ENCODE results near the gene BTBD17.

The BTBD17 gene

DNA sequence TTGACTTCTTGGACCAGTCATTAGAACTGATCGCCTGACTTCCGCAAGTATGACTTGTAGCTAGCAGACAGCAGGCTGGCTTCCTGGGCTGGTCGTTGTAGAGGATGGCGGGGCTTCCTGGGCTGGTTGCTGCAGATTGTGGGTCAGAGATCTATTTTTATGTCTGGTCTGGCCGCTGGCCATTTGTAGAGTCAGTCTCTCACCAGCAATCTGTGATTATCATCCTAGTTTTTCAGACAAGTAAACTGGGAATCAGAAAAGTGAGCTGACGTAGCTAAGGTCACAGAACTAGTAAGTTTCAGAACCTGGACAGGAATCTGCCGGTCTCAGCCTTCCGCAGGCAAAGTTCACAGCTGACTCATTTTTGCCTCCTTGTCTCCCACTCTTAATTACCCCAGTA is 24.7 kb upstream of the BTBD17 start:
- no peak for DNase-seq

DNA sequence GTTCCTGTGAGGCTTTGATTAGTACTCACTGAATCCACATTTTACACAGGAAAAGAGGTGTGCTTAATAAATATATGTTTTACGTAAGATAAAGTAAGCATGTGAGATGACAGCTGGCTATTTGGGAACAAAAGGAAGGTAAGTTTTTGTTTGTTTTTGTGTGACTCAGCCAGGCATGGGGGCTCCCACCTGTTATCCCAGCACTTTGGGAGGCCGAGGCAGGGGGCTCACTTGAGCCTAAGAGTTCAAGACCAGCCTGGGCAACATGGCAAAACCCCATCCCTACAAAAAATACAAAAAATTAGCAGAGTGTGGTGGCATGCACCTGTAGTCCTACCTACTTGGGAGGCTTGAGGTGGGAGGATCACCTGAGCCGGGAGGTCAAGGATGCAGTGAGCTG is 23.5 kb upstream of the BTBD17 start:
- DNase-seq, result no peak

DNA sequence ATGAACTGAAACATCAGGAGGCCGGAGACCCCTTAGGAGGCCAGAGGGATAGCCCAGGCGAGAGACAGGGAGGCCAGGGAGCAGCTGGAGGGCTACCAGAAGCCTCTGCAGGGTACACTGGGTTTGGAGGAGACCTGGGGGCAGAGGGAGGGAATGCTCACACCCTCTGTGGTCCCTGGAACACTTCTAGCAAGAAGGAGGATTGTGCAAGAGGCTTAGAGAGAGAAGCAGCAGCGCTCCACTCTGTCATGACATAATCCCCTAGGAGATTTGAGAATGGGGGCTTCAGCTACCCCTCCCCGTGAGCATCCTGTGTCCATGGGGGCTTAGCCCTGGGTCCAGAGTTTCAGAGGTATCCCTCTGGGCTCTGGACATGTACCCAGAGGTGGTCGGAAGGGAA is 21.5 kb upstream of the BTBD17 start:
- DNase-seq, result no peak

DNA sequence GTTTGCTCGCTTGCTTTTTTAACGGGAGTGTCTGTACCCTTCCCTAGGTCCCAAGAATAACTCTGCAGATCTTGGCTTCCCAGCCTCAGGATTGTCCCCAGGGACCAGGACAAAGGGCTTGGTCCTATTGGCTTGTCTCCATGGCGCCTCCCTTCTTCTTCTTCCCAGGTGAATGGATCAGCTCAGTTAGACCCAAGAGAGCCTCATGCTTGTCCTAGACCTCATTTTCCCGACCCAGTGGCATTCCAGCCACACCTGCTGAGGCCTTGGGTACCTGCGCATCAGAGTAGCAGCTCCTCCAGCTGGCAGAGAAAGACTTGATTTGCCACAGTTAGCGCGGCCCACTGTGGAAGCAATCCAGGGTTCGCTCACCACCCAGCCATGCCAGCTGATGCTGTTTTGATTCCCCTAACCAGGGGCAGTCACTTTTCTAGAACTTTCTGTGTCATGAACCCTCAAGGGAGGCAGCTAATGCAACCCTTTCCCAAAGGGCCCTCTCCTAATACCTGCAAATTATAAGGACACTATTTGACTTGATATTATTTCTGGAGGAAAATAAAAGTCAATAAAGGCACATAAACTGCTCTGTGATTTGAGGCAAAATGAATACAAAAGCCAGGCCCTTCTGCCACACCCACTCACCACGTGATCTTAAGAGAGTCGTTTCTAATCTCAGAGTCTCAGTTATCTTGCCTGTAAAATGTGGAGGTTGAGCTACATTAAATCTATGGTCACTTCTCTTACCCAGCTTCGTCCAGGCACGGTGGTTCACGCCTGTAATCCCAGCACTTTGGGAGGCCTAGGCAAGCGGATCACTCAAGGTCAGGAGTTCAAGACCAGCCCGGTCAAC is 19.5 kb upstream of the BTBD17 start:
- no peak for DNase-seq

DNA sequence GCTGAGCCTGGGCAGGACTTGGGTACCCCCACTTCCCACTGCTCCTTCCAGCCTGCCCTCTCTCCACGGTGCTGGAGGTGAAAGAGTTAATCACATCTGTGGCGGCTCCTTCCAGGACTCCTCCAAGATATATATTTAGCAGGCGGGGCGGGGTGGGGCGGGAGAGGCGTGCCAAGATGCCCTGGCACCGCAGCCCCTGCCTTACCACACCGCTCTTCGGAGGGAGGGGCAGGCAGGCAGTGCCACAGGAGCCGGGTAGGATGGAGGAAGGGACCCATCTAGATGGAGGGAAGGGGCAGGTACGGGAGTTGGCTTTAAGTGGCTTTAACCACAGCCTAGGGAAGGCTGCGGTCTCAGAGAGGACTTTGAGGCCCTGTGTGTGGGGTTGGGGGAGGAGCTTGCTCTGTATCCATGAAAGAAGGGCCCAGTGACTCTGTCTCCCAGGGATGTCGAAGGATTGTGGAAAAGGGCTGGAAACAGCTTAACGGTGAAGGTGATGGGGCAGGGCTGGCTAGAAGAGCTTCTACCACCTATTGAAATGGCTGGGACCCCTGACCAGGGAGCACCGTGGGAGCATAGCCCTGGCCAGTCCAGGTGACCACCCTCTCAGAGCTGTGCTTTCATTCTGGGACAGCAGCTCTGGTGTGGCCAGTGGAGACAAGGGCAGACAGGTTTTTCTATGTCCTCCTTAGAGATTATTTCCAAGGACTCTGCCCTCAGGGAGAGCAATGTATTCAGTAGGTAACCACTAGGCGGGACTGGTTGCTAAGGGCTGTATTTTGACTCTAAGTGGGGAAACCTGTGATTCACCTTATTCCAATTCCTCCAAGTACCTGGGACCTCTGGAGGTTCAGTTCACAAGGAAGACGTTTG is 18.7 kb upstream of the BTBD17 start:
- no peak for DNase-seq

DNA sequence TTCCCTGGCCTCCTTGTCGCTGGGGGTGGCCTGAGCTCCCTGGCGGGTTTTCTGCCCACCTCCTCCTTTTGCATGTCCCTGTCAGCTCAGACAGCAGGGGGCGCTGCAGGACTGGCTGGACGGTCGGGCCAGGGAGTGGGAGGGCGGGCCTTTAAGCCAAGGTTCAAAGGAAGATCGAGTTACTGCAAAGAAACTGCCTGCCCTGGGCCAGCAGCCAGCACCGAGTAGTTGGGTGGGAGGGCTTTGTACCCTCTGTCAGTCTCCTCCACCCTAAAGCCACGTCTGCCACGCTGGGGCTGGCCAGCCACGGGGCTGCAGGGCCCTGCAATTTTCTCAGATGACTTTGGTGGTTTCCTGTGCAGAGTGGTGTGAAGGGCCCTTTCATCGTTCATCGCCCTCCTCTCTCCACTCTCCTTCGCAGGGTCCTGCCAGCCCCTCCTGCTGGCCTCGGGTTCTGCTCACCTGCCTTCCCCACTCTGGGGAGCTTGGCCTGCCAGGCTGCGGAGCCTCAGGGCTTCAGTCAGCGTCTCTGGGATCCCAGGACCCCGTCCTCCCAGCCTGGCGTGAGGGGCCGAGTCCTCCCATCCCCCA is 17.9 kb upstream of the BTBD17 start:
- DNase-seq, result peak; percentile 85

DNA sequence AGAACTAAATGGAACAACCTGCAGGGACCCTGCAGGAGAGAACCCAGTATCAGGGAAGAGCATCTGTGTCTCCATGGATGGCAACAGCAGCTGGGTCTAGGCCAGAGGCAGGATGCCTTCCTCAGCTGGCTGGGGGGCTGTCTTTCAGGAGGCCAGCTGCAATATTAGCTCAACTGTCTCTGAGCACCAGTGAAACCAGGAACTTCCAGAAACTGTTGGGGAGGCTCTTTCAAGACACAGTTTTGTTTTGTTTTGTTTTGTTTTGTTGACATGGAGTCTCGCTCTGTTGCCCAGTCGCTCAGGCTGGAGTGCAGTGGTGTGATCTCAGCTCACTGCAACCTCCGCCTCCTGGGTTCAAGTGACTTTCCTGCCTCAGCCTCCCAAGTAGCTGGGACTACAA is 13.2 kb upstream of the BTBD17 start:
- no peak for DNase-seq

DNA sequence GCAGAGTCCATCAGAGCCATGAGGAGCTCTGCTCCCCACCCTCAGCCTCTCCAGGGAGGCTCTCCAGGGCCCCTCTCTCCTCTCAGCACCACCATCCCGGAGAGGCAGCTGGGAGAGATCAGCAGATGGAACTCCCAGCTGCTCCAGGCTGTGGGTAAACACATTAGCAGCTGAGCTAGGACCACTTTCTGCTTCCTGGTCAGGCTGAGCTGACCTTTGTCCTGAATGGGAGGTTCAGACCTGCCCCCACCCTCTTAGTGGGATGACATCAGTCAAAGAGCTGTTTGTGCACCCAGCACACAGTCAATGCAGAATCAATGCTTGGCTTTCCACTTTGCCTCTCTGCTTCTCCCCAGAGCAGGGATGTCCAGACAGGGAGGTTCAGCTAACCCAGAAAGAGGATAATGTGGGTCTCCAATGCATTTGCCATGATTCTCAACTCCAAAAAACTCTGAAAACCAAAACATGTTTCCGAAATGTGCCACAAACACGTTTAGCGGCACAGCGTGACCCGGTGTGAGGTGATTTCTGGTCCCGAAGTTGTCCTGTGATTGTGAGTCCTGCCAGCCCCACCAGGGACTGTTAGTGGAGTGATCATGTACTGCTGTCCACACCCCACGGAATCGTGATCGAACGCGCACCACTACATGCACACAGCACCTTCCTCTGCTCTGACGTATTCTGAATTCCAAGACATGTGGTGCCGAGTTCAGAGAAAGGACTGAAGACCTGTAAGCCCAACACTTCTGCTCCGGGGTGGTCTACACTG is 12.4 kb upstream of the BTBD17 start:
- DNase-seq, result peak; percentile 85

DNA sequence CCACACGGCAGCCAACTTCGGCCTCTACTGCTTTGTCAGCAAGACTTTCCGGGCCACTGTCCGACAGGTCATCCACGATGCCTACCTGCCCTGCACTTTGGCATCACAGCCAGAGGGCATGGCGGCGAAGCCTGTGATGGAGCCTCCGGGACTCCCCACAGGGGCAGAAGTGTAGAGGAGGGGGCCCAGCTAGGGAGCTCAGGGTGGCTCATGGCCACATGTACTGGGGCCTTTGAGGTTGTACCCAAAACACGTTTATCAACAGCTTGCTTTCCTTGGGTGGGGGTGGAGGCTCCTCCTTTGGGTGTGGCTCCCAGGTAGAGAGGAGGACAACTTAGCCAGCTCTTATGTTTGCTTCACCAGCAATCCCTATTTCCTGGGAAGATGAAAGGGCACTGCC is 10.8 kb upstream of the BTBD17 start:
- DNase-seq, result no peak

DNA sequence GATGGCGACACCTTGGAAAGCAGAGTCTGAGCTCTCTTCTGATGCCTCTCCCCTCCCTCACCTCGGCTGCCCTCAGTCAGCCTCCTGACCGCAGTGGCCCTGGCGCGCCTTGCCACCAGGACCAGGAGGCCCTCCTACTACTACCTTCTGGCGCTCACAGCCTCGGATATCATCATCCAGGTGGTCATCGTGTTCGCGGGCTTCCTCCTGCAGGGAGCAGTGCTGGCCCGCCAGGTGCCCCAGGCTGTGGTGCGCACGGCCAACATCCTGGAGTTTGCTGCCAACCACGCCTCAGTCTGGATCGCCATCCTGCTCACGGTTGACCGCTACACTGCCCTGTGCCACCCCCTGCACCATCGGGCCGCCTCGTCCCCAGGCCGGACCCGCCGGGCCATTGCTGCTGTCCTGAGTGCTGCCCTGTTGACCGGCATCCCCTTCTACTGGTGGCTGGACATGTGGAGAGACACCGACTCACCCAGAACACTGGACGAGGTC is 10.0 kb upstream of the BTBD17 start:
- DNase-seq, result no peak

DNA sequence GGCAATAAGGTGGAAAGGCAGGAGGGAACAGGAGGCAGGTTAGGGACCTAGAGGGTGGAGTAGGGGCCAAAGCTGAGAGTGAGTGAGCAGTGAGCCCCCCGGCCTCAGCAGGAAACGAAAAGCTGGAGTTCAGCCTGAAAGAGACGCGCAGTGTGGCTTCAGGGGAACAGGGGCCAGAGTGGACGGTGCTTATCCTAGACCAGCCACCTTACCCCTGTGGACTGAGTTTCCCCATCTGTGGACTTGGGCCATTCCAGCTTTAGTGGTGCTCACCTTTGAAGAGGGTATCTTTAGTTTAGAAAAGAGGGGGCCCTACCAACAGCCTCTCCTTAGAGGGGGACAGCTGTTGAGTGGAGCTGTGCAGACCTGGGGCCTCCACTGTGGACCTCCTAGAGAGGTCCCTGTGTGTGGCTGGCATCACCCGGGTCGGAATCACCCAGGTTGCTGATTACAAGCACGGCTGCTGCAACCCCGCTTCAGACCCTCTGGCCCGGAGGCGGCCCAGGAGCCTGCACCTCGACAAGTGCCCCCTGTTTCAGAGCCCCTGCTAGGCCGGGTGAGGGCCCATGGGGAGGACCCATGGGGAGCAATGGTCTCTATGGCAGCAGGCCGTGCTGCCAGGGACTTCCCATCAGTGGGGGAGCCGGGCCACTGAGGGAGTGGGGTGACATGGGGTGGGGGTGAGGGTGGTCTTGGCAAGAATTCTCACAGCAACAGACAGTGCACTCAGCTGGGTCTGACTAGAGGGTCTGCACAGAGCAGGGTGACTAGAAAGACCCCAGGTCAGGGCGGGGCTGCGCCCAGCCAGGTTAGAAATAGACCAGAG is 8.2 kb upstream of the BTBD17 start:
- DNase-seq, result no peak

DNA sequence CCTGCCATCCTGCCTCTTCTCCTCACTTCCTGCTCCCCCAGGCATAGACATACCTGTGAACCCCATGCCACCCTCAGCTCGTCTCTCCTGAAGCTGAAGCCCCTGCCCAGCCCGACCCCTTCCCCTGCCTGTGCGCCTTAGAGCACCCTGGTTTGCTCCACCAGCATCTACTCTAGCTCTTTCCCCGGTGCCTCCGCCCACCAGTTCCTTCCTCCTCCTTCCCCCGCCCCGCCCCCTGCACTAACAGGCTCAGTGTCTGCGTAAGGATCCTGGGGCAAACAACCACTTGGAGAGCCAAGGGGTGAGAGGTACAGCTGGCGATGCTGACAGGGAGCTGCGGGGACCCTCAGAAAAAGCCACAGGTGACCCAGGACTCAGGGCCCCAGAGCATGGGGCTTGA is 7.6 kb upstream of the BTBD17 start:
- no peak for DNase-seq

DNA sequence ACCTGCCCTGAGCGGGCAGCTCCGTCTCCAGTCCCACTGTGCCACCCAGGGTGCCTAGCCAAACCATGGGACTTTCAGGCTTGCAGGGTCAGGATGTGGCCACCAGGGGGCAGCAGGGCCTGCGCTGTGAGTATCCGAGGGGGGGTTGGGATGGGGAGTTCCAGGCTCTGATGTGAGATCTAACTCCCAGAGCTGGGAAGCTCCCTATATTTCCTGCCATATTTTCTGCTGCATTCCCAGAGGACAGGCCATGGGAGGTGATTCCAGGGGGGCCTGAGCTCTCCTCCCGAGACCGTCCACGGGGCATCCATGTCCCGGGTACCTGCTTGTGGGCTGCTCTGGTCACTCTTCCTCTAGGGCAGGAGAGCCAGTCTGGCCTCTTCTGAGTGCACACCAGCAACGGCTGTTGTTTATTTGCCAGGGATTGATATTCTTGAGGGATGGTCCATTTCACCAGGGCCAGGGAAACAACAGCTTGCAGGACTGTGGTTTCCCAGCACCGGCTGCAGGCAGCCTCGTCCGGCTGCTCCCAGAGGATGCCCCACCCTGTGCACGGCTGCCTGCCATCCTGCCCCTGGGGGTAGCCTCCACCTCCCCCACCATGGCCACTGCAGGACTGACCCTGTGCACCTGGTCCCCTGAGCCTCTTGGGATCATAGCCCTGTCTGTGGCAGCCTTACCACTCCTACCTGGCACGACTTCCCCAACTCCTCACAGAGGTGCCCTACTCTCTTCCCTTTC is 6.8 kb upstream of the BTBD17 start:
- peak; percentile 84 for DNase-seq

DNA sequence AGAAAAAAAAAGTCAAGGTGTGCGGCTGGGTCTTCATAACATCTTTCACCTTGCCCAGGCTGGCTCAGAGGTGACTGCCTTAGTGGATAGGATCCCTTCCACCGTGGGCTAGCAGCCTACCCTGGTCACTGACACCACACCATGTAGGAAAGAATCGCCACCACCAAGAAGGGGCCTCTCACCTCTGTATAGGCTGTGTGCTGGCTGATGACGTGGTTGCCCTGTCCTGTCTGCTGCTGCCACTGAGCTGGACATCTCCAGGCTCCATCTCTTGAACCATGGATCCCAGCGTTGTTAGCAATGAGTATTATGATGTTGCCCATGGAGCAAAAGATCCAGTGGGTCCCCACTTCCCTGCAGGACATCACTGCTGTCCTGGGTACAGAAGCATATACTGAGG is 5.5 kb upstream of the BTBD17 start, which contains the start of gene GPR142:
TSS of gene GPR142 (plus strand) at position 301 of the 400 bp plus-strand sequence. CDS start 2,035 bp downstream, outside the sequence.
- no peak for DNase-seq

DNA sequence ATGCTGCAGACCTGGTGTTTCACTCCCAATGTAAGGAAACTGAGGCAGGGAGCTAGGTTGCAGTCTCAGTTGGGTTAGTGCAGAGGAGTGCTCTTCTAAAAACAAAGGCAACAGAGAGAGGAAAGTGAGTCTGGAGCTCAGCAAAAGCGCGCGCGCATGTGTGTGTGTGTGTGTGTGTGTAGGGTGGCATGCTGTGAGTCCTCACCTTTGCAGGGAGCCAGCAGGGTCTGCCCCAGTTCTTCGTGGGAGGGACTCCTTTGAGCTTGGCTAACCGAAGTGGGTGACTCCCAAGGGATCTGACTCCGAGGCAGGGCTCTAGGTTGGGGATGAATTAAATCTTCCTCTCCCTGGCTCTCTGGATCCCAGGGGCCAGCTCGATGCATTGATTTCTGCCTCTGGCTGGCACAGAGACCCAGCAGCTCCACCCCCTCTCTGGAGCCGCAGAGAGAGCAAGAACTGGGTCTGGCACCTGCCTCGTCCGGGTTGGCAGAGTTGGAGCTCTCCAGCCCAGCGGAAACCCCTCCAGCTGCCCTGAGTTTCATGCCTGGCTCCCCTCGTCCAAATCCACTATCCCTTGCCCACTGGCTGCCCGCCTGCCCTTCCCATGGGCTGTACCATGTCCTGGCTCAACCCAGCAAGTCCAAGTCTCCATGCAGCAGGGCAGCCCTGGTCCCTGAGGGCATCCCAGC is 1.3 kb upstream of the BTBD17 start:
- peak; percentile 47 for DNase-seq

DNA sequence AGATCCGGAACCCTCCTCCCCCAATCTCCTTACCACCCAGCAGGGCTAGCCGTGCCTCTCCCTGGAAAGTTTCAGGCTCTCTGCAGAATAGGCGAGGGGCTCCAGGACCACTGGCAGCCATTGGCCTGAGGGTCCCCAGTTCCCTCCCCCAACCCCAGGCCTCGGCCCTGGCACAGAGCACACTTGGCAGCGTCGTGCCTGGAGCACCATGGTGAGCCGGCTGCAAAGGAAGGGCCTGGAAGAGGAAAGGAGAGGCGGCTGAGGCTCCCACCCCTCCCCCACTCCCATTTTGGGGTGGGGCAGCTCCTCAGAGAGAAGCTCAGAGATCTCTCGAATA is 369 bp upstream of the BTBD17 start:
- DNase-seq, result no peak

DNA sequence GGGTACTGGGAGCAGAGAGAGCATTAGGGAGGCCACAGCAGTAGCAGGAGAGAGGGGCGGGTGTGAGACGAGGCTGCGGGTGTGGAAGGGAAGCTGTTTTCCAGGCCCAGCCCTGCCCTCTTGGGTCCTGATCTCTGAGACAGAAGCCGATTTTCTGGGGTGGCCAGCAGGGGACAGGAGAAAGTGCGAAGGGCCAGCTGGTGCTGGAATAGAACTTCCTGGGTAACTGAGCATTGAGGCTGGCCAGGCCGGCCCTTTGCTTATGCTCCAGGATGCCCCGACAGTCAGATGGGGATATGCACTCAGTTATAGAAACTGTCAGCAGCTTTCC is 804 bp downstream of the BTBD17 start:
- no peak for DNase-seq

DNA sequence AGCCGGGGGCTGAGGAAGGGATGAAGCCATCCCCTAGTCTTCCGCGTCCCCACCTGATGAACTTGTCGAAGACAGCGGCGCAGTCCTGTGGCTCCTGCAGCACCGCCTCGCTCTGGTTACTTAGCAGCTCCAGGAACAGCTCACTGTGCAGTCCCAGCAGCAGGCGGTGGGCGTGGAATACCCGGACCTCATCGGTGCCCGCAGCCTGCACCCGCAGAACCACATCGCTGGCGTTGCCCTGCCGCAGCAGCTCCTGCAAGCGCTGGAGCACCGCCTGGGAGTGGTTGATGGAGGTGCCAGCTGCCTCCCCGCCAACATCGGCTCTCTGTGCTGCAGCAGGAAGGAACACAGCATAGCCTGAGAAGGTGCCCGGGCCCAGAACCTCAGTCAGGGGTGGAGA is 1.8 kb downstream of the BTBD17 start:
- no peak for DNase-seq

DNA sequence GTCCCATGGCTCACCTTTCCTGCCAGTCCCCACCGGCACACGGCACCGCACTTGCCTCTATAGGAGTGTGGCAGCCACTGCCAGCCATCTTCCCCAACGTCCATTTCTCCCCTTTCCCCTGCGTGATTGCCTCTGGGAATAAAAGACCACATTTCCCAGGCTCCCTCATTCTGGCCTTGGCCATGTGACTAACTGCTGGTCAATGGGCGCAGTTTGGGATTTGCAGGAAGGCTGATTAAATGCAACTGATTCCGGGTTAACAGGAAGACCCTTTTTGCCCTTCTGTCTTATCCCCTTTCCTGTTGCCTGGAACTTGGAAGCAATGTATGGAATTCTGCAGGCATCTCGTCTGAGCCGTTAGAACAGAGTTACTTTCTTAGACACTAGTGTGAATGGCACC is 3.0 kb downstream of the BTBD17 start:
- no peak for DNase-seq

DNA sequence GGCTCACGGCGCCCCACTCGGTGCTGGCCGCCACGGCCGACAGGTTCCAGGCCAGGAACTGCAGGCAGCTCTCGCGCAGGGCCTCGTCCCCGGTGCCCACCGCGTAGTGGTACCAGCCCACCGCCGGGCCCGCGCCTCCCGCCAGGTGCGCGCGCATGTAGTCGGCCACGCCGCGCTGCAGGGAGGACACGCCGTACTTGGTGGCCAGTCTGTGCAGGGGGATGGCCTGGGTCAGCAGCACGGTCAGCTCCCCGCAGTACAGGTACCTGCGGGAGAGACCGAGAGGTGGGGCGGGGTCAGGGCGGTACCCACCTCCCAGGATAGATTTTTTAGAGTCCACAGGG is 4.2 kb downstream of the BTBD17 start:
- DNase-seq, result no peak
